GM13977 (cell line): ENCODE results near the gene CNFN.
A peak's percentile ranks its signal among the peaks of the same experiment; 100 is the strongest.

ENCODE experiments used
- DNase-seq: peaks from one replicate; pipeline ENCODE4 v3.0.0; 2012; ENCODE audit warnings: low spot score
- in situ Hi-C: fragments of 300-500 bp; cut with MboI; formaldehyde crosslinking; loops from one replicate; pipeline ENCODE4 v1.12.0; 2022; ENCODE audit warnings: low sequenced_read_pairs, low pct_unique_long_range_greater_than_20kb, mixed read lengths, inconsistent platforms; ENCODE audit not compliant: unreplicated experiment
- TF ChIP-seq, protein P1 (sequence below): IDR thresholded peaks from 2 replicates; pipeline ENCODE4 v1.5.1; 2012; ENCODE audit warnings: mild to moderate bottlenecking, control low read depth; ENCODE audit not compliant: insufficient read depth; ENCODE audit errors: extremely low read depth, missing control alignments

CNFN gene

DNA sequence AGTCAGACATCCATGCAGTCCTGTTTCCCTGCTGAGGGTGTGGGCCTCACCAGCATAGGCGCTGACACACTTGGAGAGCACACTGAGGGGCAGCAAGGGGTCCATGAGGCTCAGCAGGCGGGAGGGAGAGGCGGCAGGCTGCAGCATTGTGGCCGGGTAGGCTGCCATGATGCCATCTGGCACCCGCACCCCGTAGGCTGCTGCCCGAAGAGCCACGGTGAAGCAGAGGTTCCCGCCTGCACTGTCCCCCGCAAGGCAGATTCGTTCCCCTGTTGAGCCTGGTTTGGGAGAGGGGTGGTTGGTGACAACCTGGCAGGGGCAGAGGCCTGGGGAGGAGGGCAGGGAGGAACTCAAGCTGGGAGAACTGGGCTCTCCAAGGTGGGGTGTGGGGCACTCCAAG, 16.0 kb upstream of the CNFN start:
- TF ChIP-seq, protein P1, sequence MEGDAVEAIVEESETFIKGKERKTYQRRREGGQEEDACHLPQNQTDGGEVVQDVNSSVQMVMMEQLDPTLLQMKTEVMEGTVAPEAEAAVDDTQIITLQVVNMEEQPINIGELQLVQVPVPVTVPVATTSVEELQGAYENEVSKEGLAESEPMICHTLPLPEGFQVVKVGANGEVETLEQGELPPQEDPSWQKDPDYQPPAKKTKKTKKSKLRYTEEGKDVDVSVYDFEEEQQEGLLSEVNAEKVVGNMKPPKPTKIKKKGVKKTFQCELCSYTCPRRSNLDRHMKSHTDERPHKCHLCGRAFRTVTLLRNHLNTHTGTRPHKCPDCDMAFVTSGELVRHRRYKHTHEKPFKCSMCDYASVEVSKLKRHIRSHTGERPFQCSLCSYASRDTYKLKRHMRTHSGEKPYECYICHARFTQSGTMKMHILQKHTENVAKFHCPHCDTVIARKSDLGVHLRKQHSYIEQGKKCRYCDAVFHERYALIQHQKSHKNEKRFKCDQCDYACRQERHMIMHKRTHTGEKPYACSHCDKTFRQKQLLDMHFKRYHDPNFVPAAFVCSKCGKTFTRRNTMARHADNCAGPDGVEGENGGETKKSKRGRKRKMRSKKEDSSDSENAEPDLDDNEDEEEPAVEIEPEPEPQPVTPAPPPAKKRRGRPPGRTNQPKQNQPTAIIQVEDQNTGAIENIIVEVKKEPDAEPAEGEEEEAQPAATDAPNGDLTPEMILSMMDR = no peak
- DNase-seq = no peak
- in situ Hi-C loops = no loop called here

- TF ChIP-seq, protein P1 = no peak
- no peak for DNase-seq
- in situ Hi-C loops = no loop called here
Observed at GRCh38 chr19:42403586-42403985, 13.5 kb upstream of the CNFN start.

DNA sequence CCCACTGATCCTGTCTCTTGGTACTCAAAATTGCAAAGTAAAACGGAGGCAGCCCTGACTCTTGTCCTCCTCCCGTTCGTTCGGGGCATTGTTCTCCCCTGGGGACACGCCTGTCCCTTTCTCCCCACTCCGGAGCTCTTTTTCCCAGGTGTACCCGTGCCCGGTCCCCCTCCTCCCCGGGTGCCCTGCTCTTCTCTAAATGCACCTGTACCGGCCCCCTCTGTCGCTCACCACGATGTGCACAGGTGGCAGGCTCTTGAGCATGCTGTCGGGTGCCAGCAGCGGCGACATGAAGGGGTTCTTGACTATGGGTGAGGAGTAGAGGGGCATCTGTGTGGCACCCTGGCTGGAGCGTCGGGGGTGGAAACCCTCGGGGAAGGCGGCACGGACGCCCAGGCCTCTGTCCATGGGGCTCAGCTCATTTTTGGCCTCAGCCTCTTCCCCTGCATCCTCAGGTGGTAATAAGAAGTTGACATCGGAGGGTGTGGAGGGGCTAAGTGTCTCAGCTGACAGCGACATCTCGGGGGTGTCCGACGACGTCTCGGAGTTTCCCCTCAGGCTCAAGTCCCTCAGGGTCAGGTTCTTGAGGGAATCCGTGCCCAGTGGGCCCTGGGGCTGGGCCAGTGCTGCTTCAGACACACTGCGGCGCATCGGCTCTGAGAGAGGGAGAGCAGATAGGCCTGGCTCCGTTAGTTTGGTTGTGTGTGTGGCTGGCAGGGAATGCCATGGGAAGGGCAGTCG, 12.4 kb upstream of the CNFN start:
- TF ChIP-seq, protein P1 = no peak
- in situ Hi-C loops = no loop called here
- DNase-seq = no peak

- in situ Hi-C loops = no loop called here
- peak; percentile 80 for DNase-seq
- TF ChIP-seq, protein P1 = peak; percentile 79
Observed at GRCh38 chr19:42401365-42402303, 11.5 kb upstream of the CNFN start.

- DNase-seq = no peak
- TF ChIP-seq, protein P1 = no peak
- in situ Hi-C loops = no loop called here
Observed at GRCh38 chr19:42400404-42400803, 10.3 kb upstream of the CNFN start.

DNA sequence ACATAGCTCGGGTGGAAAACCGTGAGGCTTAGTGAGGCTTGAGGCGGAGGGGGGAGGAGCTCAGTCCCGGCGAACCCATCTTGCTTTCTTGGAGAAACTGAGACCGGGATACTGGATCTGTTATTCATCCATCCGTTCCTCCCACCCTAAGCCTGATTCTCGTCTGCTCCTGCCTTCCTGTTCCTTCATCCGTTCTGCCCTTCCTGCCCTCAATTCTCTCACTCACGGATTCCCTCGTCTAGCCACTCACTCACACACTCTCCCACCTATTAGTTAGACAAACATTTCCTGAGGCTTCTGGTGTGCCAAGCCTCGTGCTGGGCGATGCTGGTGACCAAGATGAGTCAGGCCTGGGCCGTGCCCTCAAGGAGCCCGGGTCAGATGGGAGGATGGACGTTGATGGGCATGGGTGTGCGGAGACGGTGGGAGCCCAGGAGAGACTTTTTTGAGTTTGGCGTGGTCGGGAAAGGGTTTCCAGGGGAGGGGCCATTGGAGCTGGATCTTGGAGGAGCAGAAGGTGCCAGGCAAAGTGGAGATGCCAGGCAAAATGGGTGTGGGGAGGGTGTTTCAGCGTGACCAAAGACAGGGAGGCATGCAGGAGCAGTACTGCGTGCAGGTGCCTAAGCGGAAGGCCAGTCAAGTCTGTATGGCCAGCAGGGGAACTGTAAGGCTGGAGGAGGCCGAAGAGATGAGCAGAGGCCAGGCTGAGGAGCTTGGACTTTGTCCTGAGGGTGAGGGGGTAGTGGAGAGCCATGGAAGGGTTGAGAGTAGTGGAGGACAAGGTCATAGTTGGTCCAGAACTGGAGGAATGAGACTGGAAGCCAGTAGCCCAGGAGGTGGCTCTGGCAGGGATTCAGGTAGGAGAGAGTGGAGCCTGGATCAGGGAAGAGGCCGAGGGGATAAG, 7.4 kb upstream of the CNFN start:
- no peak for DNase-seq
- TF ChIP-seq, protein P1 = no peak
- in situ Hi-C loops = no loop called here
